ENCODE measurements around the gene DNM3. TPM values are rescaled to one million over a fixed set of nuclear protein-coding genes. Genes with fewer than 3 reads are reported as not detected.

DNM3 gene
- total and polyA plus RNA-seq, 12 donors = 7.2 to 78.6 (median 18.4) TPM

GRCh38 chr1:171902527-171902926 lies 61.2 kb downstream of the DNM3 start:
- Histone ChIP-seq H3K9me3 (replicated peaks in 1 of 3) (no peaks in the 10 kb centered on the region), H3K27me3 (no peaks in the 10 kb centered on the region), H3K4me1 (replicated peaks in 1 of 2) (peaks cover 0 to 25% of the 10 kb centered on the region in 2 donors), H3K27ac (peak overlapping the region in 1 of 5 donors; percentile 24), H3K36me3 (replicated peaks in 1 of 2) (no peaks in the 10 kb centered on the region), H3K4me3 (peak overlapping the region in 1 of 4 donors; percentile 46)
- TF ChIP-seq POLR2A (IDR thresholded peaks at IDR 0.05) (no peak), CTCF (IDR thresholded peaks at IDR 0.05) (no peak)
- intact Hi-C loops (cut with DNase I) = no loop called here
- DNase-seq = no peak
- 60 to 67% (median 61%) methylated on average over 3 of the region's 3 CpGs for WGBS, 4 donors

GRCh38 chr1:171904778-171905450 lies 63.6 kb downstream of the DNM3 start:
- 88 to 92% (median 90%) methylated on average over 5 of the region's 5 CpGs for WGBS, 4 donors
- Histone ChIP-seq H3K27ac (no peak overlapping the region), H3K9me3 (replicated peaks in 1 of 3) (no peaks in the 10 kb centered on the region)

GRCh38 chr1:171909711-171910110 lies 68.4 kb downstream of the DNM3 start:
- Histone ChIP-seq H3K27me3 (no peaks in the 10 kb centered on the region), H3K4me1 (replicated peaks in 1 of 2) (peaks cover 14 to 19% of the 10 kb centered on the region in 2 donors), H3K36me3 (replicated peaks in 1 of 2) (no peaks in the 10 kb centered on the region), H3K9me3 (replicated peaks in 1 of 3) (no peaks in the 10 kb centered on the region), H3K27ac (no peak overlapping the region), H3K4me3 (no peak overlapping the region)
- intact Hi-C loops (cut with DNase I) = no loop called here
- no peak for DNase-seq
- no peak for TF ChIP-seq POLR2A (IDR thresholded peaks at IDR 0.05)
- TF ChIP-seq CTCF (IDR thresholded peaks at IDR 0.05) = no peak
- WGBS, 4 donors = 84 to 89% (median 86%) methylated on average over 5 of the region's 5 CpGs

More at GRCh38 chr1:171904778-171905450, 63.6 kb downstream of the DNM3 start:
- Histone ChIP-seq H3K4me1 (replicated peaks in 1 of 2) (peaks cover 4 to 9% of the 10 kb centered on the region in 2 donors), H3K36me3 (replicated peaks in 1 of 2) (no peaks in the 10 kb centered on the region), H3K4me3 (no peak overlapping the region), H3K27me3 (no peaks in the 10 kb centered on the region)
- intact Hi-C loops (cut with DNase I) = no loop called here
- no peak for DNase-seq
- no peak for TF ChIP-seq CTCF (IDR thresholded peaks at IDR 0.05)
- TF ChIP-seq POLR2A (IDR thresholded peaks at IDR 0.05) = no peak

- Histone ChIP-seq H3K27me3 (no peaks in the 10 kb centered on the region), H3K36me3 (replicated peaks in 1 of 2) (no peaks in the 10 kb centered on the region), H3K9me3 (replicated peaks in 1 of 3) (no peaks in the 10 kb centered on the region), H3K4me1 (replicated peaks in 1 of 2) (peaks cover 14 to 19% of the 10 kb centered on the region in 2 donors), H3K27ac (no peak overlapping the region), H3K4me3 (no peak overlapping the region)
- TF ChIP-seq POLR2A (IDR thresholded peaks at IDR 0.05) (no peak), CTCF (IDR thresholded peaks at IDR 0.05) (no peak)
- 69 to 84% (median 76%) methylated on average over 2 of the region's 2 CpGs for WGBS, 4 donors
- DNase-seq = no peak
- intact Hi-C loops (cut with DNase I) = no loop called here
Measured at GRCh38 chr1:171910786-171911185, 69.5 kb downstream of the DNM3 start.

All from adrenal gland (tissue), 12 donors.